Right lobe of liver (tissue), 6 donors: ENCODE results near the gene KRTAP4-9. TPM values are rescaled to one million over a fixed set of nuclear protein-coding genes. Genes with fewer than 3 reads are reported as not detected.
"Not testable (repeated sequence)": the region's sequence is repeated elsewhere in the genome, so short reads cannot be mapped to it uniquely, and the experiment has no call there.

Source experiments
- ATAC-seq, 4 donors: fragments of 200-7000 bp; cut with Tn5 transposase; one replicate each; pipeline ENCODE4 v1.9.1; 2020; ENCODE audit warnings: mild to moderate bottlenecking in 4 of 4, moderate library complexity in 4 of 4
- DNase-seq, 3 donors: peaks; one replicate each; pipeline ENCODE4 v3.0.0-alpha.2; 2020
- H3K27ac ChIP-seq, 3 donors: fragments of 200-600 bp; one replicate each; pipeline ENCODE4 v1.8.0; 2022
- H3K27me3 ChIP-seq, 2 donors: fragments of 200-600 bp; one replicate each; pipeline ENCODE4 v1.8.0; 2022
- H3K36me3 ChIP-seq, 4 donors: fragments of 200-600 bp; sonication (generic) in 1 of 4; one replicate each; pipeline versions ENCODE4 v1.5.1 to v1.8.0; 2017 to 2022; ENCODE audit warnings: control low read depth in 1 of 4
- H3K4me1 ChIP-seq, 4 donors: fragments of 200-600 bp; sonication (generic) in 1 of 4; one replicate each; pipeline versions ENCODE4 v1.5.1 to v1.8.0; 2017 to 2022; ENCODE audit warnings: control low read depth in 1 of 4
- H3K4me3 ChIP-seq, 3 donors: fragments of 200-600 bp; one replicate each; pipeline ENCODE4 v1.8.0; 2022
- H3K9me3 ChIP-seq, 4 donors: fragments of 200-600 bp; sonication (generic) in 1 of 4; one replicate each; pipeline versions ENCODE4 v1.5.1 to v1.8.0; 2017 to 2022; ENCODE audit warnings: control low read depth in 1 of 4
- CTCF ChIP-seq, 4 donors: fragments of 200-600 bp in 3 of 4; fragments of 450-650 bp in 1 of 4; IDR thresholded peaks; one replicate each; pipeline versions ENCODE4 v1.5.1 to v1.8.0; 2016 to 2022; ENCODE audit warnings: antibody characterized with exemption in 4 of 4, mild to moderate bottlenecking in 2 of 4
- POLR2A ChIP-seq: fragments of 450-650 bp; IDR thresholded peaks from one replicate; pipeline ENCODE4 v1.6.1; 2017; ENCODE audit warnings: antibody characterized with exemption, mild to moderate bottlenecking
- WGBS: methylation state at CpG from one replicate; pipeline ENCODE4 v1.1.6; 2018; ENCODE audit warnings: low coverage, low lambda C conversion rate; ENCODE audit not compliant: insufficient coverage; ENCODE audit errors: missing lambda C conversion rate; 5-methylcytosine and 5-hydroxymethylcytosine counted together
- intact Hi-C, 2 donors: fragments of 100-400 bp; cut with DNase I; formaldehyde crosslinking; loops; one replicate each; pipeline versions ENCODE4 v1.11.2 to v1.14.1; 2022
- total RNA-seq, 6 experiments: library from RNA; depleted of rRNA in 2 of 6; stranded (reverse); fragments of >200 nt in 2 of 6; fragmentation: NEBNext Ultra II Directional in 3 of 6; extraction: Animal tissue kit (Norgen Biotek cat#: 25700) in 3 of 6; gene quantifications; one replicate each; pipeline versions ENCODE4 v1.1.0 to v1.2.4, GENCODE V29; 2016 to 2023
- donor health status: DM: no; HTN: yes; CAD: no.
- donor health status: DM: no; HTN: no; CAD: no.
- donor health status: DM: no; HTN: no; CAD: no.
- donor health status: DM: no; HTN: yes; CAD: no.
- donor health status: DM: no; HTN: yes; CAD: no.

The KRTAP4-9 gene
- total RNA-seq, 6 experiments from 2014 or later, result not detected

- Histone ChIP-seq H3K4me1 (no peaks in the 10 kb centered on the region), H3K4me3 (no peak overlapping the region), H3K9me3 (no peaks in the 10 kb centered on the region), H3K27me3 (no peaks in the 10 kb centered on the region), H3K36me3 (no peaks in the 10 kb centered on the region), H3K27ac (no peak overlapping the region)
- ATAC-seq (no peak), DNase-seq (no peak)
- 76% methylated on average over 2 of the region's 2 CpGs for WGBS
- intact Hi-C loops, result no loop called here
- no peak for TF ChIP-seq POLR2A
- no peak for TF ChIP-seq CTCF (IDR thresholded peaks at IDR 0.05)
Observed at GRCh38 chr17:41147531-41148204, 42.5 kb downstream of the KRTAP4-9 start.

DNA sequence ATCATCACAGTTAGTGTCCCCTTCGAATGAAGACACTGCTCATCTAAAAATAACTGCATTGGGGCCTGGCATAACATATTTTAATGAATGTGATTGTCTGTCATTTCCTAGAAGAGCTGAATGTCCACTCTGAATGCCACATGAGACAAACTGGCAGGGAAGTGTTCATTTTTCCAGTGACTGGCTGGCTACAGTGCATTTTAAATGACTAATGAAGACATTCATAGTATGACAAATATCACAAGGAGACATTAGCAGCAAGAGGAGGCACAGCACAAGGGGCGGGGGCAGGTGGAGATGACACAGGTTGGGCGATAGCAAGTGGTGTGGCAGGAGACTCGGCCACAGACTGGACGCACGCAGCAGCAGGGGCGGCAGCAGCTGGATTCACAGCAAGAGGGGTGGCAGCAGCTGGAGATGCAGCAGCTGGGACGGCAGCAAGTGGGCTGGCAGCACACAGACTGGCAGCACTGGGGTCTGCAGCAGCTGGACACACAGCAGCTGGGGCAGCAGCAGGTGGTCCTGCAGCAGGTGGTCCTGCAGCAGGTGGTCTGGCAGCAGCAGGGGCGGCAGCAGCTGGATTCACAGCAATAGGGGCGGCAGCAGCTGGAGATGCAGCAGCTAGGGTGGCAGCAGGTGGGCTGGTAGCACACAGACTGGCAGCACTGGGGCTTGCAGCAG, 43.9 kb downstream of the KRTAP4-9 start:
- H3K36me3 ChIP-seq, DNase-seq, H3K27me3 ChIP-seq, H3K4me3 ChIP-seq, H3K27ac ChIP-seq, H3K4me1 ChIP-seq, intact Hi-C loops, H3K9me3 ChIP-seq, ATAC-seq: not testable (repeated sequence)
- 52% methylated on average over 4 of the region's 10 CpGs for WGBS

GRCh38 chr17:41149652-41149985, 44.4 kb downstream of the KRTAP4-9 start, which contains the start of gene KRTAP4-5:
TSS of gene KRTAP4-5 (minus strand) at chr17:41149825. CDS start at chr17:41149767, 58 bp downstream.
- TF ChIP-seq POLR2A (no peak), CTCF (IDR thresholded peaks at IDR 0.05) (no peak)
- no peaks in the 10 kb centered on the region for H3K36me3 ChIP-seq
- no peak within 1 kb of the TSS for H3K4me3 ChIP-seq
- DNase-seq, result no peak
- WGBS, result 13% methylated on average over 1 of the region's 2 CpGs
- no peaks in the 10 kb centered on the region for H3K9me3 ChIP-seq
- no peak within 1 kb of the TSS for H3K27ac ChIP-seq
- no peak for ATAC-seq
- intact Hi-C loops, result no loop called here
- H3K27me3 ChIP-seq, result no peaks in the 10 kb centered on the region
- no peaks in the 10 kb centered on the region for H3K4me1 ChIP-seq

GRCh38 chr17:41150026-41150425, 44.8 kb downstream of the KRTAP4-9 start:
- no peaks in the 10 kb centered on the region for H3K9me3 ChIP-seq
- ATAC-seq (no peak), DNase-seq (no peak)
- WGBS, result 67% methylated on average over 4 of the region's 4 CpGs
- H3K36me3 ChIP-seq, result no peaks in the 10 kb centered on the region
- intact Hi-C loops, result no loop called here
- TF ChIP-seq CTCF (IDR thresholded peaks at IDR 0.05), result no peak
- no peak for TF ChIP-seq POLR2A
- H3K4me1 ChIP-seq, result no peaks in the 10 kb centered on the region
- no peaks in the 10 kb centered on the region for H3K27me3 ChIP-seq
- H3K4me3 ChIP-seq, result no peak overlapping the region
- H3K27ac ChIP-seq, result no peak overlapping the region

DNA sequence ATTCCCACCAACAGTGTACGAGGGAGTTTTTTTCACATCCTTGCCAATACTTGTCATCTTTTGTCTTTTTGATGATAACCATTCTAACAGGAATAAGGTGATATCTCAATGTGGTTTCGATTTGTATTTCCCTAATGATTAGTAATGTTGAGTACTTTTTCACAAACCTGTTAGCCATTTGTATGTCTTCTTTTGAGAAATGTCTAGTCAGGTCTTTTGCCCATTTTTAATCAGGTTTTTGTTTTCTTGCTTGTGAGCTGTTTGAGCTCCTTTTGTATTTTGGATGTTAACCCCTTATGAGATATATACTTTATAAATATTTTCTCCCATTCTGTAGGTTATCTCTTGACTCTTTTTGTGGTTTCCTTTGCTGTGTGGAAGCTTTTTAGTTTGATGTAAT, 46.3 kb downstream of the KRTAP4-9 start:
- DNase-seq (no peak), ATAC-seq (no peak)
- no peaks in the 10 kb centered on the region for H3K4me1 ChIP-seq
- WGBS, result 38% methylated on average over 2 of the region's 2 CpGs
- no peak overlapping the region for H3K27ac ChIP-seq
- H3K9me3 ChIP-seq, result no peaks in the 10 kb centered on the region
- intact Hi-C loops, result no loop called here
- no peak for TF ChIP-seq POLR2A
- no peak for TF ChIP-seq CTCF (IDR thresholded peaks at IDR 0.05)
- H3K4me3 ChIP-seq, result no peak overlapping the region
- H3K36me3 ChIP-seq, result no peaks in the 10 kb centered on the region
- H3K27me3 ChIP-seq, result no peaks in the 10 kb centered on the region
